GM21619 (cell line): ENCODE results near the gene ARL14.

Source experiments
- ATAC-seq: cut with Tn5 transposase; IDR thresholded peaks from one replicate; pipeline ENCODE4 v1.9.1; 2021; ENCODE audit not compliant: unreplicated experiment

The ARL14 gene

DNA sequence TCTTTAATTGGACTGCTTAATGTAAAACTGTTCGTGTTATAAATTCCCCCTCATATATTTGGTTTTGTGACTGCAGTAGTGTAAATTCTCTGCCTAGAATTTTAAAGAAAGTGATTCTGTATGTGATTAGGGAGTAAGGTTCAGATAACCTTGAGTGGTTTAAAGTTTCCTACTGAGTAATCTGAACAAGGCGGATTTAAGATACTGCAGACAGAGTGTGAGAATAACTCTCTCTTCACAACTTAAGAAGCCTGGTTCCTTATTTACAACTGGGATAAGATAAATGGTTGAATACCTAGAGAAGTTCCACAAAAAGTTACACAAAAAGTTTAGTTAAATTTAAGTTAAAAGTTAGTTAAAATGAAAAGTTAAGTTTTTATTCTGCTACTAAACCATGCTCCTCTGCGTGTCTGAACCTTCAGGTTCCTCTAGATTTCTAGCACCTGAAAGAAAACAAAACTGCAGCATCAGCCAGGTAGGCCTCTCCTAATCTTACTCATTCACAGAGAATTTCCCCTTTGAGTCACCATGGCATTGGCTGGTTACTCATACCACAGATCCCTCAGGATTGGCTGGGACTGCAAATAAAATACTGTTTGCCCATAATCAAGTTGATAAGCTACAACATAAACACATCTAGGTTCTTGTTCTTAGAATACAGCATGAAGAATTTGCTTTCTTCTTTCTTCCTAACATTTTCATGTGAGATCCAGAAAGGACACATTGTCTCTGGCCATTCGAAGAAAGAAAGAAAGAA lies at the start of gene ARL14:
Gene ARL14 (plus strand): TSS at position 614 of the 757 bp plus-strand sequence. CDS start 187 bp downstream, outside the sequence.
- ATAC-seq = no peak

DNA sequence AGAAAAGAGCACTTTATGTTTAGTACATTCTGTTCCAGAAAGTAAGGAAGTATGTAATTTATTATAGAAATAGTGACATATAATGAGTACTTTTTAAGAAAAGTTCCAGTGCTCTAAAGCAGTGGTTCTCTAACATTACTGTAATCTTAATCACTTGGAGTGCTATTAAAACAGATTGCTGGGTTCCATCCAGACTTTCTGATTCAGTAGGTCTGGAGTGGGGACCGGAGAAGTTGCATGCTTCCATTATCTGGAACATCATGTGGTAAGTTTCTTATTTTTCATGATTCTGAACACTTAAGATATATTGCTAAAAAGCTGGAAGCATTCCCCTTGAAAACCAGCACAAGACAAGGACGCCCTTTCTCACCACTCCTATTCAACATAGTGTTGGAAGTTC lies 47.5 kb upstream of the ARL14 start:
- ATAC-seq = no peak

GRCh38 chr3:160633361-160634083 lies 43.4 kb upstream of the ARL14 start:
- no peak for ATAC-seq

- no peak for ATAC-seq
These were observed 41.7 kb upstream of the ARL14 start for GRCh38 chr3:160635213-160635612.

- no peak for ATAC-seq
These were observed 39.9 kb upstream of the ARL14 start for GRCh38 chr3:160637086-160637485.

GRCh38 chr3:160638184-160638583 lies 38.8 kb upstream of the ARL14 start:
- ATAC-seq = no peak

DNA sequence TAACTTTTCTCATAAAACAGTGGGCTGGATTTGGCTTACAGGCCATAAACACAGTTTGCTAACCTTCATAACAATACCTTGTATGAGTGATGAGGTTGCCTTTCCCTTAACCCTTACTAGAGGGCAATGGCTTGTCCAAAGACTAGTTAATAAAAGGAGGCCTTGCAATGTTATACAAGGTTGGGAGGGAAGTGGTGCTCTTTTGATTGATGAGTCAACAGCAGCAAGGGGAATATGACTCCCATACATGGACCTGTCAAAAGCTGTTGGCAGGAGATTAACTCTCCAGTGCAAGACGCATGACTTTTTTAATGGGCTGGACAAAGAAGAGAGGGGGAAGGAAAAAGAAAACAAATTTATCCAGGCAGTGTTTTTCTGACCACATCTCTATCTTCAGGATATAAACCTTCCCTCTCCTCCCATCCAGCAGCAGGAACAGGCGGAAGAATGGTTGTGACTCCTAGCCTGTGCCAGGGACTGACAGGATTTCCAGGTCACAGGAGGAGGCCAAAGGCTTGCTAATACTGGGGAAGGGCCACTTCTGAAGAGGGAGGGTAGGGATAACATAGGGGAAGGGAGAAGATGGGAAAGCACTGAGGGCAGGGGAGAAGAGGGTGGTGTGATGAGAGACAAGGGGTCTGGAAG lies 35.2 kb upstream of the ARL14 start:
- no peak for ATAC-seq

- peak; percentile 56 for ATAC-seq
These were observed 33.0 kb upstream of the ARL14 start for GRCh38 chr3:160643994-160644393.

GRCh38 chr3:160644491-160644890 lies 32.5 kb upstream of the ARL14 start:
- ATAC-seq = no peak

GRCh38 chr3:160648701-160649100 lies 28.3 kb upstream of the ARL14 start:
- ATAC-seq = no peak

DNA sequence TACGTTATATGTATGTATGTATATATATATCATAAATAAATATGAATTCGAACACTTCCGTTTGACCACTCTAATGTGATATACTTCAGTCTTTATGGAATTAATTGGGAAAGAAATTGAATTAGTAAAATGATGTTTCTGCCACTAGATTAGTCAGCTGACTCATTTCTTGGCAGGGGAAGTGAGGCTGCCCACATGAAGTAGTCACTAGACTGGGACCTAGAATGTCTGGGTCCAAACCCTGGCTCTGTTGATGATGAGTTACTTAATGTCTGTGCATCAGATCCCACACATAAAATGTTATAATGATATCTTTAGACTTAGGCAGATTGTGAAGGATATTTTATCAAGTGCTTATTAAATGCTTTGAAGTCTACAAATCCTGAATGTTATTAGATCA lies 27.4 kb upstream of the ARL14 start:
- no peak for ATAC-seq

- ATAC-seq = no peak
These were observed 23.4 kb upstream of the ARL14 start for GRCh38 chr3:160653512-160653911.

DNA sequence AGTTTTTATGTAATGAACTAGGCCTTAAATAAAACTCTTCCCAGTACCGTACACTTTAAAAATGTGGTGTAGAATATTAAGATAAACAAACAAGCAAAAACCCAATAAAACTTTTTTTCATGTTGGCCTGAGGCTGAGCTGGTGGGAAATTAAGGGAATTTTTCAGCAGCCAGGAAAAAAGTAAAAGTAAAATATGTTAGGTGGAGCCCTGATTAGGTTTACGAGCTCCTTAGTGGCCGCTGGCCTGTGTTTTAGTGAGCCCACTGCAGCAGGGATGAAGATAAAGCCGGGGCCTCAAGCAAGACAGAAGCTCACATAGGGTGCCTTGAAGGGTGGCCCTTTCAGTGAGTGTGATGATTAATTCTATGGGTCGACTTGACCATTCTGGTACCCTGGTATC lies 16.1 kb upstream of the ARL14 start:
- no peak for ATAC-seq

DNA sequence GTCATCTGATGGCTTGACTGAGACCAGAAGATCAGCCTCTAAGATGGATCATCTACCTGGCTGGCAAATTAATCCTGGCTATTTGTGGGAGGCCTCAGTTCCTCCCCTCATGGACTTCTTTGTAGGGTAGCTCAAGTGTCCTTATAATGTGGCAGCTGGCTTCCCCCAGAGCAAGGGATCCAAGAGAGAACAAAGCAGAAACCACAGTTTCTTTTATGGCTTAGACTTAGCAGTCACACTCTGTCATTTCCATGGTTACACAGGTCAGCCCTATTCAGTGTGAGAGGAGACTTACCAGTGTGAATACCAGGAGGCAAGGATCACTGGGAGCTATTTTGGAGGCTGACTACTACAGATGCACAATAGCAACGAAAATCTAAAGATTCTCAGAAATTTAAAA lies 15.3 kb upstream of the ARL14 start:
- ATAC-seq = no peak

DNA sequence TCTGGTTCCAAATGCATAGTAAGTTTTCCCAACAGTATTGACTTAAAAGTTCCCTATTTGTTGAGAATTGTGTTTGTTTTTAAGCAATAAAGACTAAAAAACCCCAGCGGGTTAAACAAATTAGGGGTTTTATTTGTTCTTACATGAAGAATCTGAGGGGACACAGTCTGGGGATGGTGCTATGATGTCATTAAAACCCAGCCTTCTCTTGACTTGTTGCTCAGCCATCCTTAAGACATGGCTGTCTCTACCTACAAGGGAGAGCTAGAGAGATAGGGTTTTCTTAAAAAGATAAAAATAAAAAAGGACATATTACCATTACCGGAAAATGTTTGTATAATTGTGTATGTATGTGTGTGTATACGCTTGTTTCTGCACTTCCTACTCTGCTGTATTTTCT lies 11.7 kb upstream of the ARL14 start:
- ATAC-seq = no peak

DNA sequence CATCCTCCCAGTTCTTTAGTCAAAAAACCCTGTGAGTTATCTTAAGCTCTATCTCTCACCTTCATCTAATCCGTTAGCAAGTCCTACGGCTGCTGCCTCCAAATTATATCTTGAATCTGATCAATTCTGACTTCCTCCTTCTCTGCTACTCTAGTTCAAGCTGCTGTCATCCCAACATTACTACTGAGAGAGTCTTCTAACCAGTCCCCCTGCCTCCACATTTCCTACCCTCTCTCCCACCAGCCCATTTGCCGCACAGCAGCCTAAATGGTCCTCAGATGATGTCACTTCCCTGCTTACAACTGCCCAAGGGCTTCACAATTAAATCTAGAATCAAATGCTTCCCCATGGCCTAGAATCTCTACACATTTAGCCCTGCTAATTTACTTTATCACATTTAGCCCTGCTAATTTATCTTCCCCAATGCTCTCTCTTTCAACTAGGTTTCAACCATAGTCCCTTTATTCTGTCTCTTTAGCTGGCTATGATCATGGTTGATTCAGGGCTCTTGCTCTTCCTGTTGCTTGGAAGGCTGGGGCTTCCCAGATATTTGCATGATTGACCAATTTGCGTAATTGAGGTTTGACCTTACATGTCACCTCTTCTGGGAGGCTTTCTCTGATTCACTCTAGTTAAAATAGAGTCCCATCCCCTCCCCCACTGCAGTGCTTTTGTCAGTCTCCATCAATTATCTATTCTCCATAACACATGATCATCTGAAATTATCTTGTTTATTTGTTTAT lies 11.0 kb upstream of the ARL14 start:
- ATAC-seq = peak; percentile 88

DNA sequence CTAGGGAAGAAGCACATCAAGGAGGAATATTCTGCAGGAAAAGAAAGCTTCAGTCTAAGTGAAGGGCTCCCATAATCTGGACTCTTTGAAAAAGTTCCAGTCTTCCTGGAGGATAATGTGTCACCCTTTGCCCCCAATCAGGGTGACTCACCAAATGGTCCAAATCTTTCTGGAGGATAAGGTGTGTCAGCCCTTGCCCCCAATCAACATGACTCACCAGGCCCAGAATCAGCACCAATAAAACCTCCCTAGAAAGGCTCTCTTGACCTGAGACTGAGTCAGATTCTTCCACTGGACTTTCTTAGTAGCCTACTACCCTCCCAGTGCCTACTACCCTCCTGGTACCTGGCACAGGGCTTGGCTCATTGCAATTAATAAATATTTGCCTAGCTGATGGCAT lies 9.5 kb upstream of the ARL14 start:
- ATAC-seq = no peak

DNA sequence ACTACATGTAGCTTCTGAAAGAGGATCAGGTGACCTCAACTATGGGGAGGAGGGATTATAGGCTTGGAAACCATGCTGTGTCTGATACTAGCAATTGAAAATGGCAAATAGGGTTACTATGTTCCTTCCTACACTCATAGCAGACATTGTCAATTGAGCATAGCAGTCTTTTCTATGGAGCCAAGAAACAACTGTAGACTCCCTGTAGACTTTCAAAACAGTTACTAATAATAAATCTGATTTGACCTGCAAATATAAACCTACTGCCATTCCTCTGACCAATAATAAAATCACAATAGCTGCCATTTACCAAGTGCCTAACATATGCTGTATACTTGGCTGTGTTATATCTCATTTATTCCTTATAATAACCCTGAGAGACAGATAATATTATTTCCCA lies 8.5 kb upstream of the ARL14 start:
- ATAC-seq = no peak

- peak; percentile 94 for ATAC-seq
These were observed 5.7 kb upstream of the ARL14 start for GRCh38 chr3:160671231-160671630.

GRCh38 chr3:160671995-160672394 lies 5.0 kb upstream of the ARL14 start:
- no peak for ATAC-seq

DNA sequence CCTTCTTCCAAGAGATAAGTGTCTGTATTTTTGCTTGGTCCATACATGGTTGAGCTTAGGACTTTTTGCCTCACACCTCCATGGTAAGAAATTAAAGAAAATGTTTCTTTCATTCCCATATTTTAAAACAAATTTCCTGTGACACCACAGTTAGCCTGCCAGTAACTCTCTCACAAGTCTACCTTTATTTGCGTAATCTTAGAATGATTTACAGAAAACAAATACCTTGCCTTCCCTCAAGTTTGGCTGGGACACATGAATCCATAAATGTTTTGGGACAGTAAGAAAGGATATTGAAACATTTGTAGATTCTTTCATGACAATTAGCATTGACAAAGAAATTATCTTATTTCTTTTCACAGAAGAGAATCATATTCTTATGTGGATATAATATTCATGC lies 3.8 kb upstream of the ARL14 start:
- ATAC-seq = no peak
